GM06990 (cell line): Measurements from ENCODE around the gene PTBP1.

ENCODE experiments used
- DNase-seq: peaks from one replicate; pipeline ENCODE4 v3.0.0-alpha.2; 2011; ENCODE audit not compliant: insufficient read length; ENCODE audit errors: extremely low read depth
- H3K27me3 ChIP-seq: replicated peaks from 2 replicates; pipeline ENCODE4 v1.6.0; 2011; ENCODE audit warnings: low read length; ENCODE audit not compliant: control insufficient read depth, insufficient read depth
- H3K36me3 ChIP-seq: 2 replicates; pipeline ENCODE4 v1.5.1; 2011; ENCODE audit warnings: low read length; ENCODE audit not compliant: control insufficient read depth, insufficient read depth
- H3K4me3 ChIP-seq: replicated peaks from 2 replicates; pipeline ENCODE4 v1.5.1; 2011; ENCODE audit warnings: low read depth, mild to moderate bottlenecking, control low read depth, low read length
- CTCF ChIP-seq: IDR thresholded peaks from 2 replicates; pipeline ENCODE4 v1.5.1; 2011; ENCODE audit warnings: low read length, control low read depth, mild to moderate bottlenecking, inconsistent platforms; ENCODE audit not compliant: insufficient read depth, poor library complexity, severe bottlenecking

Gene PTBP1

GRCh38 chr19:791567-792305 is 5.5 kb upstream of the PTBP1 start:
- Histone ChIP-seq H3K4me3 (no peak overlapping the region), H3K27me3 (no peaks in the 10 kb centered on the region), H3K36me3 (no peaks in the 10 kb centered on the region)
- no peak for DNase-seq
- no peak for TF ChIP-seq CTCF

- Histone ChIP-seq H3K4me3 (no peak overlapping the region), H3K36me3 (no peaks in the 10 kb centered on the region), H3K27me3 (no peaks in the 10 kb centered on the region)
- no peak for DNase-seq
- TF ChIP-seq CTCF = no peak
These were observed 4.9 kb upstream of the PTBP1 start for GRCh38 chr19:792306-792885.

GRCh38 chr19:793806-794205 is 3.4 kb upstream of the PTBP1 start:
- Histone ChIP-seq H3K27me3 (no peaks in the 10 kb centered on the region), H3K4me3 (no peak overlapping the region), H3K36me3 (peaks cover 2% of the 10 kb centered on the region; the same call in 1 of the 2 replicates)
- no peak for TF ChIP-seq CTCF
- no peak for DNase-seq

GRCh38 chr19:795073-795611 is 2.1 kb upstream of the PTBP1 start:
- no peak for DNase-seq
- no peak for TF ChIP-seq CTCF

GRCh38 chr19:795691-796581 is 1.3 kb upstream of the PTBP1 start:
- H3K36me3 ChIP-seq = peaks cover 15% of the 10 kb centered on the region
- no peaks in the 10 kb centered on the region for H3K27me3 ChIP-seq
- no peak for TF ChIP-seq CTCF
- no peak for DNase-seq
- H3K4me3 ChIP-seq = peak overlapping the region; percentile 77

More at GRCh38 chr19:795073-795611, 2.1 kb upstream of the PTBP1 start:
- peaks cover 8% of the 10 kb centered on the region for H3K36me3 ChIP-seq
- no peaks in the 10 kb centered on the region for H3K27me3 ChIP-seq
- no peak overlapping the region for H3K4me3 ChIP-seq
